BLaER1 (cell line): Measurements from ENCODE around the gene WNT5A.

Experiments used
- H3K27ac ChIP-seq: shearing (Covaris generic); formaldehyde crosslinking; 2 replicates; pipeline ENCODE4 v1.8.1; 2022
- H3K27me3 ChIP-seq: shearing (Covaris generic); formaldehyde crosslinking; 2 replicates; pipeline ENCODE4 v1.8.1; 2022
- H3K36me3 ChIP-seq: shearing (Covaris generic); formaldehyde crosslinking; 2 replicates; pipeline ENCODE4 v1.8.1; 2022
- H3K4me1 ChIP-seq: shearing (Covaris generic); formaldehyde crosslinking; 2 replicates; pipeline ENCODE4 v1.8.1; 2022
- H3K4me2 ChIP-seq: shearing (Covaris generic); formaldehyde crosslinking; 2 replicates; pipeline ENCODE4 v1.8.1; 2022
- H3K4me3 ChIP-seq: shearing (Covaris generic); formaldehyde crosslinking; 2 replicates; pipeline ENCODE4 v1.8.1; 2022
- H3K9ac ChIP-seq: shearing (Covaris generic); formaldehyde crosslinking; 2 replicates; pipeline ENCODE4 v1.8.1; 2022
- H3K9me3 ChIP-seq: shearing (Covaris generic); formaldehyde crosslinking; 2 replicates; pipeline ENCODE4 v1.8.1; 2022
- H4K20me1 ChIP-seq: shearing (Covaris generic); formaldehyde crosslinking; 2 replicates; pipeline ENCODE4 v1.8.1; 2022
- Cebpa-rat ChIP-seq: shearing (Covaris generic); IDR thresholded peaks from 2 replicates; pipeline ENCODE4 v1.8.1; 2022

Gene WNT5A

DNA sequence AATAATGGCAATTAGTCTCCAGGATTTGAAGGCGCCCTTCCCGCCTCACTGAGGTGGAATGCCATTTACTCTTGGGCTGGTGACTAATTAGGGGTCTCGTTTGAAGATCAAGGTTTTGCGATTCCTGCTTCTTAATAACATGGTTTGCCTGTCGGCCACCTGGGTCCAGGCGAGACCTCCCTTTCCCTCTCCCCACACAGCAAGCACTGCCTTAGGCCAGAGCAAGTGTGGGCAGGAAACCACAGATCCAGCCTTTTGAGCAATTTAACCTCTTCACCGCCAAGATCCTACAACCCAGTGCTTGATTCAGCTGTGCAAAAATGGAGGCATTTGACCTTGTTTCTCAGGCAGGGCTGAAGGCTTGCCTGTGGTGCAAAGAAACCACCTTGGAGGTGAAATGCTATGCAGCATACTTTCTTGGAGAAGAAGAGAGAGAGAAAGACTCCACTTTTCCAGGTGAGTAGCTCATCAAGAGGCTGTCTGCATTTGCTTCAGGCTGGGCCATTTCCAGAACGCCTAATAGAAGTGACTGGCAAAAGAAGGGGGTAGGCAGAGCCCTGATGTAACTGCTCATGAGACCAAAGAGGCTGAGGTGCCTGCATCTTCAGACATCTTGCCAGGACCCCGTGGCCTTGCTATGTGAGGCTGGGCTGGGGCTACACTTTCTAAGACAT lies 34.1 kb upstream of the WNT5A start:
- Histone ChIP-seq H3K4me1 (peaks cover 40% of the 10 kb centered on the region), H4K20me1 (no peaks in the 10 kb centered on the region), H3K4me3 (peak overlapping the region; percentile 4; the same call in 1 of the 2 replicates), H3K36me3 (no peaks in the 10 kb centered on the region), H3K9me3 (no peaks in the 10 kb centered on the region), H3K27me3 (no peaks in the 10 kb centered on the region), H3K9ac (0 out of 2 replicates have a peak overlapping the region, but pooled peaks have one; percentile 18), H3K4me2 (peak overlapping the region; percentile 84), H3K27ac (peak overlapping the region; percentile 55)
- no peak for TF ChIP-seq Cebpa-rat

DNA sequence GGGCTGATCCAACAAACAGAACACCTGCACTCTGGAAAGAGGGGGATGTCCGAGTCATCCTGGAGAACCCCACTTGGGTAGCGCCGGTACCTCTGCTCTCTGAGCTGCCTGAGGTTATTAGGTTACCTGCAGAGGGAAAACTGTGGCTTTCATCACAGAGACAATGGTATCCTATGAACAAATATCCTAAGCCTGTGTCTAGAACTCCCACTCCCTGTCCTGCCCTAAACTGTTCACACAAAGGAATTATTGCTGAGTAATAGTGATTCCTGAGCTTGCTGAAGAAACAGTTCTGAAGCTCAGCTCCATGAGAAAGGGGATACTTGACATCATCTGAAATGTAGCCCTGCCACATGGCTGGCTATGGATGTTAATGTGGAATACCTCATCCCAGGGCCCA lies 31.9 kb upstream of the WNT5A start:
- Histone ChIP-seq H4K20me1 (no peaks in the 10 kb centered on the region), H3K36me3 (no peaks in the 10 kb centered on the region), H3K9ac (no peak overlapping the region), H3K9me3 (no peaks in the 10 kb centered on the region), H3K4me1 (peaks cover 36% of the 10 kb centered on the region), H3K27ac (no peak overlapping the region), H3K4me3 (no peak overlapping the region), H3K4me2 (no peak overlapping the region), H3K27me3 (no peaks in the 10 kb centered on the region)
- TF ChIP-seq Cebpa-rat: no peak

DNA sequence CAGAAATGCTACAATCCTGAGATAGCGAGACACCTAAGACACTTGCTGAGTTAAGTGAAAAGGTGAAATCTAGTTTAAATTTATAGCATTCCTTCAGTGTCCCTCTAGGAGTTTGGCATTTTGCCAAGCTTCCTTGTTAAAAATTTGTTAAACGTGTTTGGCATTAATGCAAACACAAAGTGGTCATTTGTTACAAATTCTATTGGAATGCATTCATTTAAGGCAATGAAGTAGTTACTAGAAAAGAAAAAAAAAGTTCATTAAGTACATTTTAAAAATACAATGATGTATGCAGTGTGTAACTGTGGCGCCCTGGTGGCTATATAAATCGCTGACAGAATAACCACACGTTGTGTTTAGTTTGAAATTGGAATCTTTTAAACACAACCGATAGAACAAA lies 31.3 kb upstream of the WNT5A start:
- no peak for TF ChIP-seq Cebpa-rat
- no peak overlapping the region for H3K4me2 ChIP-seq

DNA sequence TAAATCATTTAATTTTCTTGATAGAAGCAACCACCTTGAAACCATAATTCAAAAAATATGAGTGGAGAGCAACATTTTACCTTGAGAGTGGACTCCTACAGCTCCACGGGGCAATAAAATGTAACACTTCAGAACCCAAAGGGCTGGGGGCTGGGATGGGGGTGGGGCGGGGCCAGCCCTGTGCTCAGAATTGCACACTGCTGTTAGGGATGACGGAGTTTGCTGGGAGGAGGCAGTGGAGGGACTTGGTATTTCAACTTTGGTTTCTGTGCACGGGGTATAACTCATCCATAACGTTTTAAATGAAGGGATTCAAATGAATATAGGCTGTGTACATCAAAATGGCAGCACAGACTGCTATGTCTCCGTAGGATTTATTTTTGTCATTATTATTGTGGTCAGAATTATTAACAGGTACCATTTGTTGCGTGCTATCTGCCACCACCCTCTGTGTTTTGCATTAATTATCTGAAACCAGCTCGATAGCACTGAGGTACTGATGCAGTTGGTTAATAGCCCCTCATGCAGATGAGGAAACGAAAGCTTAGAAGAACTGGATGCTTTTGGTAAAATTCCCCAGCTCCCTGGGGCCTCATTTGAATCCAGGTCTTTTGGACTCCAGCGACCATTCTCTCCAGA lies 29.4 kb upstream of the WNT5A start:
- Histone ChIP-seq H4K20me1 (no peaks in the 10 kb centered on the region), H3K9ac (no peak overlapping the region), H3K4me3 (no peak overlapping the region), H3K4me2 (no peak overlapping the region), H3K27ac (no peak overlapping the region), H3K9me3 (no peaks in the 10 kb centered on the region), H3K4me1 (peaks cover 11% of the 10 kb centered on the region), H3K27me3 (no peaks in the 10 kb centered on the region), H3K36me3 (no peaks in the 10 kb centered on the region)
- TF ChIP-seq Cebpa-rat: no peak

More for the DNA sequence above, 31.3 kb upstream of the WNT5A start:
- Histone ChIP-seq H3K27ac (no peak overlapping the region), H3K9me3 (no peaks in the 10 kb centered on the region), H3K36me3 (no peaks in the 10 kb centered on the region), H3K4me3 (no peak overlapping the region), H3K27me3 (no peaks in the 10 kb centered on the region), H4K20me1 (no peaks in the 10 kb centered on the region), H3K9ac (no peak overlapping the region), H3K4me1 (peaks cover 31% of the 10 kb centered on the region)

DNA sequence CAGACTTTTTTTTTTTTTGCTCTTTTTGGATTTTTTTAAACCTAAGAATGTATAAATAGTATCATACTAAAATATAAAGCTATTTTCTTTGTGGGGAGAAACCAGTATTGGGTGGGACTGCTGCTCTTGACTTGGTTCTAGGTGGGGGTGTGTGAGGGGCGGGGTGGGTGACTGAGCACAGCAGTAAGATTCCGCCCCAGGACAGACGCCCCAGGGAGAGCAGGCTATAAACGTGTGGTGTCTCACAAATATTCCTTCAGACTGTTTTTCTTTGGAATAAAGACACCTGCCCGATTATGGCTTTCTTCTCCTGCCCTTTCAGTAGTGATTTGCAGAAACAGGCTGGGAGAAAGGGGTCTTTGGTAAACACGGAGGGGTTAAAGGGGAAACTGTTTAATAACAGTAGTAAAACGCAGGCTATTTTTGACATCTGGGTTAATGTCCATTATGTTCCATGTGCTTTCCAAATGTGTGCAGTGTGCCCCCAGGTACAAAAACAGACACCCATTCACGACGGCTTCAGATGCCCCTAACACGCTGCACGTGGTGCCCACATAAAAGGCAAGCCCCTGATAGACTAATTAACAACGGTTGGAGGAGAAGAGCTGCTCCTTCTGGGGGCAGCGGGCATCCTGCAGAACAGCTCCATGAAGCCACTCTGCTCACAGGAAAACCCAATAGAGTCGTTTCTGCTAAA lies 28.6 kb upstream of the WNT5A start:
- Histone ChIP-seq H3K4me3 (no peak overlapping the region), H3K9me3 (no peaks in the 10 kb centered on the region), H3K27me3 (no peaks in the 10 kb centered on the region), H3K9ac (no peak overlapping the region), H4K20me1 (no peaks in the 10 kb centered on the region), H3K27ac (no peak overlapping the region), H3K4me2 (no peak overlapping the region), H3K4me1 (peaks cover 3% of the 10 kb centered on the region), H3K36me3 (no peaks in the 10 kb centered on the region)
- no peak for TF ChIP-seq Cebpa-rat

DNA sequence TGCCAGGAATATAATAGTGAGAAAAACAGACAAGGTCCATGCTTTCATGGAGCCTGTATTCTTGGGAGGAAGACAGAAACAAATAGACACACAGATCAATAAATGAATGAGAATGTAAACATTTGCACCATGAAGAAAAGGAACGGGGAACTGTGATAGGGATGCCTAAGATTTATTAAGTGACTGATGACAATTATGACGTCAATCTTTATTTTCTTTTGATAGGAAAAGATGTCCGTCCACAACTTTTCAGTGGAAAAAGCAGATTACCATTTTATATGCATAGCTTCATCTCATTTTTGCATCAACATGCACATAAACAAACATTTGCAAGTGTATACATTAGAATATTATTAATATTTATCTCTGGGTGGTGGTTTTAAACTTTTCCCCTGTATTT lies 27.9 kb upstream of the WNT5A start:
- H3K4me3 ChIP-seq: no peak overlapping the region

DNA sequence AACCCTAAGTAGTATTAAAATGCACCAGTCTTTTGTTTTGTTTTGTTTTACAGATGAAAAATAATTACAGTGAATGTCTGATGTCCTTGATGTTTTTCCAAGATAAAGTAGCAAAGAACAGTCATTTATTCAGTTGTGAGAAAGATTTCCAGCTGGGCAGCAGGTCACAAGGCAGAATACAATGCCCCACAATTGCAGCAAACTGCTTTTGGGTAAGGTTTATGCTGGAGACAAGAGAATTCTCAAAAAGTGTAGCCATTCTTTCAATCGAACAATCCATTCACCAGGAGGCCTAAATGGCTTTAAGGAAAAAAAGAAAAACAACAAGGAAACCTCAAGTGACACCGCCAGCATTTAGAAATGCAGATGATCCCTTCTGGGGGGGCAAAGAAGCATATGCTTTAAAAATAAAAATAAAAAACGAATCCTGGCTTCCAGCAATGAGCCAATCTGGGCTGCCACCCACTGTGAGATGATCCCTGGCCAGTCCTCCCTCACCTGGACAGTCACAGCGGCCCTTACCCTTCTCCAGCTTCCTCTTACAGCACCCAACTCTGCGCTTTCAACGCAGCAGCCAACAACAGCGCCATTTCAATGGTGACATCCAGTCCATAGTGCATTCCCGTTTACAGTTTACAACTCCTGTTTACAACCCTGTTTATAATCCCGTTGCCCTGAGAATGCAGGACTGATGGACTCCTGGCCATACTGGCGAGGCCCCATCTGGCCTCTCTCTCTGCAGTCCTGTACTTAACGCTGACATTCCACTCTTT lies 25.7 kb upstream of the WNT5A start:
- no peak for TF ChIP-seq Cebpa-rat
- H3K9me3 ChIP-seq: no peaks in the 10 kb centered on the region
- H4K20me1 ChIP-seq: no peaks in the 10 kb centered on the region
- no peaks in the 10 kb centered on the region for H3K27me3 ChIP-seq
- no peak overlapping the region for H3K27ac ChIP-seq
- H3K4me1 ChIP-seq: no peaks in the 10 kb centered on the region
- no peaks in the 10 kb centered on the region for H3K36me3 ChIP-seq
- H3K4me3 ChIP-seq: no peak overlapping the region
- no peak overlapping the region for H3K4me2 ChIP-seq
- no peak overlapping the region for H3K9ac ChIP-seq

More for the DNA sequence above, 27.9 kb upstream of the WNT5A start:
- no peak overlapping the region for H3K9ac ChIP-seq
- no peaks in the 10 kb centered on the region for H3K9me3 ChIP-seq
- no peaks in the 10 kb centered on the region for H3K27me3 ChIP-seq
- H3K4me1 ChIP-seq: no peaks in the 10 kb centered on the region
- H3K36me3 ChIP-seq: no peaks in the 10 kb centered on the region
- no peaks in the 10 kb centered on the region for H4K20me1 ChIP-seq
- no peak for TF ChIP-seq Cebpa-rat
- H3K4me2 ChIP-seq: no peak overlapping the region
- no peak overlapping the region for H3K27ac ChIP-seq

DNA sequence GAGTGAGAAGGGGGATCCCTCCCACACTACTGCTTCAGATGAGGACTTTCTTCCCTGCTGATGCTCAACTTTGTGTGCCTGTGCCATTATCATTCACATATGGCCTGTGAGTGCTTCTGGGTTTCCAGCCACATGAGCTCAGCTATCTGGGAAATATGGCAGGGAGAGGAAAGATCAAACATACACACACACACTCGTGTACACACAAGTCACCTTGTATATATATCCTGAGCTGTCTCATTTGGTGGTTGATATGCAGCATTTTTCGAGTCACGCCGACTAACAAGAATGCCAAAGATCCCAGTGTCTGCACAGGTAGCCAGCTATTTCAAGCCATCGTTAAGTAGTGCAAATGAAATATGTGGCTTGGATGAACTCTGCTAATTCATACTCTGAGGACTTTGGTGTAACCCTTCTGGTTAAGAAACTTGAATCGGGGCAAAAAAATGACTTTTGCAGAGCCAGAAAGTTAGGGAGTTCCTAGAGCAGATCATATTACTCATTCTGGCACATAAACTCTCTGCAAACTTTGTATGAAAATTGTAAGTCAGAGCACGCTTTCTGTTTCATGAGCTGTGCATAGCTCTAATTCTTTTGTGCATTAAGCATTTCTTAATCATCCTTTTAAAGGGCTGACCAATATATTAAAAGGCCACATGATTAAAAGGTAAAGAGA lies 24.9 kb upstream of the WNT5A start:
- H3K9me3 ChIP-seq: no peaks in the 10 kb centered on the region
- no peaks in the 10 kb centered on the region for H4K20me1 ChIP-seq
- H3K36me3 ChIP-seq: no peaks in the 10 kb centered on the region
- no peak overlapping the region for H3K27ac ChIP-seq
- TF ChIP-seq Cebpa-rat: no peak
- H3K27me3 ChIP-seq: no peaks in the 10 kb centered on the region
- H3K4me1 ChIP-seq: no peaks in the 10 kb centered on the region
- H3K9ac ChIP-seq: no peak overlapping the region
- H3K4me2 ChIP-seq: no peak overlapping the region
- no peak overlapping the region for H3K4me3 ChIP-seq

DNA sequence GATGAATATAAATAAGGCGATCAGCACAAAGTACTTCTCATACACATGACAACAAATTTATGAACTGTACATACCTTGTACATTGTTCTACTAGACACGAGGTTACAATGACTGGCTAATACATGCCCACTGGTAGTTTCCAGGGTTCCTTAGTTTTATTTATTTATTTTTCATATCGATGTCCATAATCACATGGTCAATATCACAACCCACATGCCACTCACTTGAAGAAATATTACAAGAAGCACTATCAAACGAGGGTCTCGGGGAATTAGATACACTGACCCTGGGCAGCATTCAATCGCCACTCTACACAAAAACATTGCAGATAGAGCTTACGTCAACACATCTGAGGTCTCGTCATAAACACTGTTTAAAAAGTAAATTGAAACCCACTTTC lies 21.2 kb upstream of the WNT5A start:
- H3K9ac ChIP-seq: no peak overlapping the region
- no peaks in the 10 kb centered on the region for H4K20me1 ChIP-seq
- no peak overlapping the region for H3K4me2 ChIP-seq
- H3K36me3 ChIP-seq: no peaks in the 10 kb centered on the region
- no peak overlapping the region for H3K27ac ChIP-seq
- no peaks in the 10 kb centered on the region for H3K27me3 ChIP-seq
- TF ChIP-seq Cebpa-rat: no peak
- no peaks in the 10 kb centered on the region for H3K9me3 ChIP-seq
- no peaks in the 10 kb centered on the region for H3K4me1 ChIP-seq
- H3K4me3 ChIP-seq: no peak overlapping the region
